Dedifferentiated amniotic fluid mesenchymal stem cell (primary cell): ENCODE results near the gene ADGRA3.

Experiments used
- DNase-seq: peaks from one replicate; pipeline ENCODE4 v3.0.0-alpha.2; 2016; ENCODE audit errors: extremely low spot score

ADGRA3 gene

GRCh38 chr4:22508376-22508775, 7.5 kb downstream of the ADGRA3 start:
- DNase-seq: no peak

GRCh38 chr4:22504922-22505321, 10.9 kb downstream of the ADGRA3 start:
- DNase-seq: no peak

GRCh38 chr4:22504447-22504846, 11.4 kb downstream of the ADGRA3 start:
- no peak for DNase-seq

- DNase-seq: no peak
Observed at GRCh38 chr4:22502895-22503814, 12.7 kb downstream of the ADGRA3 start.

GRCh38 chr4:22501715-22502095, 14.2 kb downstream of the ADGRA3 start:
- DNase-seq: no peak

GRCh38 chr4:22500831-22501714, 14.8 kb downstream of the ADGRA3 start:
- no peak for DNase-seq

- DNase-seq: no peak
Observed at GRCh38 chr4:22500128-22500611, 15.7 kb downstream of the ADGRA3 start.

GRCh38 chr4:22498866-22499265, 17.0 kb downstream of the ADGRA3 start:
- DNase-seq: no peak

GRCh38 chr4:22496165-22496813, 19.6 kb downstream of the ADGRA3 start:
- no peak for DNase-seq

GRCh38 chr4:22493523-22493922, 22.3 kb downstream of the ADGRA3 start:
- no peak for DNase-seq

- DNase-seq: no peak
Observed at GRCh38 chr4:22492987-22493386, 22.9 kb downstream of the ADGRA3 start.

- DNase-seq: no peak
Observed at GRCh38 chr4:22491939-22492338, 23.9 kb downstream of the ADGRA3 start.

GRCh38 chr4:22490718-22491315, 25.0 kb downstream of the ADGRA3 start:
- no peak for DNase-seq

GRCh38 chr4:22488106-22488505, 27.8 kb downstream of the ADGRA3 start:
- no peak for DNase-seq

GRCh38 chr4:22487328-22487727, 28.5 kb downstream of the ADGRA3 start:
- DNase-seq: no peak

- no peak for DNase-seq
Observed at GRCh38 chr4:22486276-22486675, 29.6 kb downstream of the ADGRA3 start.

GRCh38 chr4:22485737-22486136, 30.1 kb downstream of the ADGRA3 start:
- DNase-seq: no peak

- no peak for DNase-seq
Observed at GRCh38 chr4:22483551-22483981, 32.3 kb downstream of the ADGRA3 start.

- no peak for DNase-seq
Observed at GRCh38 chr4:22482250-22483127, 33.4 kb downstream of the ADGRA3 start.

GRCh38 chr4:22480675-22481327, 35.1 kb downstream of the ADGRA3 start:
- DNase-seq: no peak
